HUES6 (cell line): ENCODE results near the gene ADGRD2.

Experiments used
- H3K27ac ChIP-seq: 2 replicates; pipeline ENCODE4 v1.7.0; 2013; ENCODE audit warnings: low read depth, mild to moderate bottlenecking, low read length, inconsistent platforms
- H3K27me3 ChIP-seq: 2 replicates; pipeline ENCODE4 v1.6.1; 2013; ENCODE audit warnings: low read length; ENCODE audit not compliant: control insufficient read depth, insufficient read depth
- H3K36me3 ChIP-seq: 2 replicates; pipeline ENCODE4 v1.6.1; 2013; ENCODE audit warnings: low read length; ENCODE audit not compliant: control insufficient read depth, insufficient read depth
- H3K4me1 ChIP-seq: 2 replicates; pipeline ENCODE4 v1.6.1; 2013; ENCODE audit warnings: low read length; ENCODE audit not compliant: control insufficient read depth, insufficient read depth
- H3K4me3 ChIP-seq: 2 replicates; pipeline ENCODE4 v1.5.1; 2013; ENCODE audit warnings: low read depth, low read length
- H3K9ac ChIP-seq: one replicate; pipeline ENCODE4 v1.6.1; 2013; ENCODE audit warnings: mild to moderate bottlenecking, low read length
- H3K9me3 ChIP-seq: 2 replicates; pipeline ENCODE4 v1.6.1; 2013; ENCODE audit warnings: low read depth, low read length; ENCODE audit not compliant: control insufficient read depth, insufficient read depth

The ADGRD2 gene

DNA sequence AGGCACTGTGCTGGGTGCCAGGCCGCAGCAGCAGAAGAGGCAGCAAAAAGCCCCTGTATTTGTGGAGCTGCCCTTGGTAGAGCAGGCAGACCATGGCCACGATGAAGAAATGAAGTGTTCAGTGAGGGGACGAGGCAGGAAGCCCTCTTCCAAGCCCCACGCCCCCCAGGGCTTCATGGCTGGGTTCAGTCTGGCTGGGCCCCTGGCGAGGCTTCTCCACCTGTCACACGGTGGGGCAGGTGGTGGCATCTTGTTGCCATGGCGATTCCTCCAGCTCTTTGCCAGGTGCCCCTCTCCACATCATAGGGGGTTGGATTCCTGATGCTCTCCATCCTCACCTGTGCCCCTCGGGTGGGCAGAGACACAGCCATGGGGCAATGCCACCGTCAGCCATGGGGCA is 21.5 kb downstream of the ADGRD2 start:
- Histone ChIP-seq H3K9ac (no peak overlapping the region), H3K36me3 (no peaks in the 10 kb centered on the region)

DNA sequence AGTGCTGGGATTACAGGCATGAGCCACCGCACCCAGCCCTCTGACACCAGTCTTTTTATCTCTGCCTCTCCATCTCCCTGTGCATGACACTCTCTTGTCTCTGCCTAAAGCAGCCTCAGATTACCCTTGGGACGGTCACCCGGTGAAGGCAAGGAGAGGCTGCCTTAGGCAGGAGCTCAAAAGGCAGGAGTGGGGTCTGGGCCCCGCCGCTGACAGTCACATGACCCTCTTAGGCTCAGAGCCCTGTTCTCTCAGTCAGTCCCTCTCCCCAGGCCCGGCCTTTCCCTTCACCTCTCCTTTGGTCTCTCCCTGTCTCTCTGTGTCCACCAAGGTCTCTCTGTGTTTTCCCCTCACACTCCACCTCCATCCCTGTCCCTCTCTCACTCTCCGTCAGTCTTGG is 22.5 kb downstream of the ADGRD2 start:
- no peak overlapping the region for H3K4me3 ChIP-seq
- H3K4me1 ChIP-seq, result peaks cover 11% of the 10 kb centered on the region
- H3K9me3 ChIP-seq, result no peaks in the 10 kb centered on the region
- H3K9ac ChIP-seq, result no peak overlapping the region
- H3K27me3 ChIP-seq, result peaks cover 20% of the 10 kb centered on the region
- no peaks in the 10 kb centered on the region for H3K36me3 ChIP-seq
- H3K27ac ChIP-seq, result no peak overlapping the region

More for the DNA sequence above, 21.5 kb downstream of the ADGRD2 start:
- H3K27me3 ChIP-seq, result peaks cover 12% of the 10 kb centered on the region
- peaks cover 5% of the 10 kb centered on the region for H3K4me1 ChIP-seq
- H3K27ac ChIP-seq, result no peak overlapping the region
- H3K4me3 ChIP-seq, result no peak overlapping the region
- no peaks in the 10 kb centered on the region for H3K9me3 ChIP-seq

DNA sequence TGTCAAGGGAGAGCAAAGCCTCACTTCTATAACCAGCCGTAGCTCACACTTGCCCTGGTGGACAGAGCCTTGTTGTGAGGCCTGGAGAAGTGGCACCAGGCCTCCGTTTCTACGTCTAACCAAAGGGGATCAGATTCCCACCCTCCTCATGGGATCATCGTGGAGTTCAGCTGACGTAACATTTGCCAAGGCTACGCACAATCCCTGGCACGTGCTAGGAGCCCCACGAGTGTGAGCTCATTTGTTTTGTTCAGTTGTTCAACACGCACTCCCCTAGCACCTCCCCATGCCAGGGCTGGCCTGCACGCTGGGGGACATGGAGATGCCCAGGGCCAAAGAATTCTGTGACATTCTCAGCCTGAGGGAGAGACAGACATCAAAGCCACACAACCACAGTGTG is 23.1 kb downstream of the ADGRD2 start:
- no peak overlapping the region for H3K27ac ChIP-seq
- no peaks in the 10 kb centered on the region for H3K9me3 ChIP-seq
- H3K27me3 ChIP-seq, result peaks cover 24% of the 10 kb centered on the region
- H3K9ac ChIP-seq, result no peak overlapping the region
- peaks cover 15% of the 10 kb centered on the region for H3K4me1 ChIP-seq
- H3K4me3 ChIP-seq, result no peak overlapping the region
- H3K36me3 ChIP-seq, result no peaks in the 10 kb centered on the region

DNA sequence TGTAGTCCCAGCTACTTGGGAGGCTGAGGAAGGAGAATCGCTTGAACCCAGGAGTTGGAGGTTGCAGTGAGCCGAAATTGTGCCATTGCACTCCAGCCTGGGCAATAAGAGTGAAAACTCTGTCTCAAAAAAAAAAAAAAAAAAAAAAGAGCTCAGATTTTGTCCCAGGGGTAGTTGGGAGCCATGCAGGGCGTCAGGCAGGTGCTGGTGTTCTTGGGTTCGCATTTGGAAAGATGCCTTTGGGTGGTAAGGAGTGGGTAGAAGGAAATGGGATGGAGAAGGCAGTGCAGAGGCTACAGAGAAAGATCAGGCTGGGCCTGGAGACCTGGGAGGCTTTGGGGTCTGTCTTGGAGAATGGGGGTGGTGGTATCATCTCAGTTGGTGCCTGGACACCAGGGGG is 23.9 kb downstream of the ADGRD2 start:
- H3K4me3 ChIP-seq, result no peak overlapping the region
- H3K27ac ChIP-seq, result no peak overlapping the region
- no peaks in the 10 kb centered on the region for H3K36me3 ChIP-seq
- no peak overlapping the region for H3K9ac ChIP-seq
- peaks cover 33% of the 10 kb centered on the region for H3K27me3 ChIP-seq
- peaks cover 20% of the 10 kb centered on the region for H3K4me1 ChIP-seq
- H3K9me3 ChIP-seq, result no peaks in the 10 kb centered on the region

DNA sequence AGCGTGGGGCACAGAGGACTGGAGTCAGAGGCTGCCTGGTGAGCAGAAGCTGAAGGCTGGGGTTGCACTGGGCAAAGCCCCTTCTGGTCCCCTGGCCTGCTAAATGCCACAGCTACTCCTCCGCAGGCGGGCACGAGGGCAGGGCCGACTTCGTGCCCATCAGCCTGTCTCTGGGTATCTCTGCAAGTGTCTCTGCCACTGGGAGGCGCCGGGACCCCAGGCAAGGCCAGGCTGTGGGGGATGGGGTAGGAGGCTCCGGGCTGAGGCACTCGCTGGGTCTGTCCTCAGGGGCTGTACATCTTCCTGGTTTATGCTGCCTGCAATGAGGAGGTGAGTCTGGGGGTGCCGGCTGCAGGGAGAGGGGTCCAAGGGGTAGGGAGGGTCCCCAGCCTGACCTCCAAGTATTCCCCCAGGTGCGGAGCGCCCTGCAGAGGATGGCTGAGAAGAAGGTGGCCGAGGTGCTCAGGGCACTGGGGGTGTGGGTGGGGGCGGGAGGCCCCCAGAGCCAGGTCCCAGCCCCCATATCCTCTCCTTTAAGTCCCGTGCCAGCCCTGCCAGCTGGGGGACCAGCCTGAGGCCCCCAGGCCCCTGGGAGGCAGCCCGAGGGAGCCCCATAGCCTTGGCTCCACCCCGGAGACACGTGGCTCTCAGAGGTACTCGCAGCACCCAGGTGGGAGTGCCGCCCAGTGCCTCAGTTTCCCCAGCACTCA is 25.1 kb downstream of the ADGRD2 start:
- H3K9ac ChIP-seq, result no peak overlapping the region
- H3K27ac ChIP-seq, result no peak overlapping the region
- peaks cover 25% of the 10 kb centered on the region for H3K4me1 ChIP-seq
- peaks cover 44% of the 10 kb centered on the region for H3K27me3 ChIP-seq
- no peak overlapping the region for H3K4me3 ChIP-seq
- H3K9me3 ChIP-seq, result no peaks in the 10 kb centered on the region
- no peaks in the 10 kb centered on the region for H3K36me3 ChIP-seq

DNA sequence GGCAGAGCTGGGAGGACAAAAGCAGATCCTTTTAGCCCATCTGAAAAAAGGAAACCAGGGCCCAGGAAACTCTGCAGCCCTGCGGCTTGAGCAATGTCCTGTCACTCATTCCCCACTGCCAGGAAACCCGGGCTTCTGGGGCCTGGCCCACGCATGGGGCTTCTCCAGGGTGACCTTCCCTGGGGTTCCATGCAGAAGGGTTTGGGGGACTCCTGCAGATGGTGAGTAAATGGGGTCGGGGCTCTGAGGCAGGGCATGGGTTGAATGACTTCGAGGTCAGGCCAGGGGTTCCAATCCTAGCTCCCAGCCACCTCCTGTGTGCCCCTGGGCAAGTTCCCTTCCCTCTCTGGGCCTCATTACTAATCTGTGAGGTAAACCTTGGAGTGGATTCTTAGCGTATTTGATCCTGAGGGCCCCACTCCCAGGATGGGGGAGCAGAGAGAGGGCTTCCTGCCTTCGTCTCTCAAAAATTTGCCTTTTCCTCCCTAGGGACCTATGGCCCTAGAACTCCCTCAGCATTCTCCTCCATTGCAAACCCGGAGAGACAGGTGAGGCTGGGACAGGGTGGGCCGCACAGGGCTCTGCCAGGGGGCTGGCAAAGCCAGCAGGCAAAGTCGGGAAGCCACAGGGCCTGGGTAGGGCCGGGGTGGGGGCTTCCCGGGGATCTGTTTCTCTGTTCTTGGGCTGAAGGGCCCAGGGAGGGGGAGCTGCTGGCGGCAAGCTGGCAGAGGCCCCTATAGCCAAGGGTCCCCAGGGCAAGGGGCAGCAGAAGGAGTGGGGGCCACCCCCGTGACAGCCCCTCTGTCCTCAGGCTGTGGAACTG is 25.8 kb downstream of the ADGRD2 start:
- Histone ChIP-seq H3K9ac (no peak overlapping the region), H3K9me3 (no peaks in the 10 kb centered on the region), H3K27me3 (peaks cover 48% of the 10 kb centered on the region), H3K36me3 (no peaks in the 10 kb centered on the region), H3K27ac (no peak overlapping the region), H3K4me1 (peaks cover 29% of the 10 kb centered on the region), H3K4me3 (no peak overlapping the region)

GRCh38 chr9:124477211-124477647 is 27.0 kb downstream of the ADGRD2 start:
- peak overlapping the region; percentile 58 for H3K4me3 ChIP-seq
- H3K36me3 ChIP-seq, result no peaks in the 10 kb centered on the region
- no peak overlapping the region for H3K9ac ChIP-seq
- peaks cover 39% of the 10 kb centered on the region for H3K4me1 ChIP-seq
- no peak overlapping the region for H3K27ac ChIP-seq
- H3K9me3 ChIP-seq, result no peaks in the 10 kb centered on the region
- peaks cover 59% of the 10 kb centered on the region for H3K27me3 ChIP-seq

DNA sequence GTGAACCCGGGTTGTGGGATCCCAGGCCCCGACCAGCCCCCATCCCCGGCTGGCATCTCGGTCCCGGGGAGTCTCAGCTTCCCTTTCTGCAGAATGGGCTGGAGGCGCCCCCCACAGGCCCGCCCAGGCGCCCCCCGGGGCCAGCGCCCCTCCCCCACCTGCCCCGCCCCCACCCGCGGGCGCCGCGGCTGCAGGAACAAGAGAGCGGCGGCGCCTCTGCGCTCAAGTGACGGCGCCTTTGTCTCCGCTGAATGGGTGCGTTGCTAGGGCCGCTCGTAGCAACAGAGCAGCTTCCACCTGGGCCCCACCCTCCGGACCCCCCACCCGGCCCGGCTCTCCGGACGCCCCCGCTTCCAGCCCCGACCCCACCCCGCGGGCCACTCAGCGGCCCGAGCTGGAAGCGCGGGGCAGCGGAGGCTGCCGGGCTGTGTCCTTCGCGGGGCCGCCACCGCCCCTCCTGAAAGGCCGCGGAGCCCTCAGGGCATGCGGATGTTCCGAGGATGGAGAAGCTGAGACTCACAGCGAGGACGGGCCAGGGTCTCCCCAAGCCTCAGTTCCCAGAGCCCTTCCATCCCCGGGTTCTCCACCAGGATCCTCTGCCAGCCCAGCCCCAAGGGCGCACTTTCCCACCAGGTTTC is 27.5 kb downstream of the ADGRD2 start:
- no peak overlapping the region for H3K27ac ChIP-seq
- no peaks in the 10 kb centered on the region for H3K36me3 ChIP-seq
- H3K9ac ChIP-seq, result peak overlapping the region; percentile 5
- H3K4me1 ChIP-seq, result peaks cover 42% of the 10 kb centered on the region
- no peaks in the 10 kb centered on the region for H3K9me3 ChIP-seq
- peaks cover 59% of the 10 kb centered on the region for H3K27me3 ChIP-seq
- peak overlapping the region; percentile 58 for H3K4me3 ChIP-seq

DNA sequence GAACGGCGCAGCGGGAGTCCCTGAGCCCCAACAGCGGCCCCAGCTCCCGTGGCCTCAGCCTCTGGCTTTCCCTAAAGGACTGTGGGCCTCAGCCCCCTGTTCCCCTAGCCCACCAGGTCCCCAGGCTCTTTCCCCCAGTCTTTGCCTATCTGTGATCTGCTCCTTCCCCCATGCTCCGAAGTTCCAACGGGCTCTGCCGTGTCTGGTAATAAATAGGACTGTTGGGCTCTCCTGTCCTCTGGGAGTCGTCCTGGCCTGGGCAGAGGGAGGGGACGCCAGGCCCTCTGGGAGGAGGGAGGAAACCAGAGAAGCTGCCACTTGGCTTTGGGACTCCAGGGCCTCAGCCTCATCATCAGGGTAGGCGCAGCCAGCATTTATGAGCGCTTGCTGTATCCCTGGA is 28.1 kb downstream of the ADGRD2 start:
- Histone ChIP-seq H3K9ac (peak overlapping the region; percentile 5), H3K4me1 (peaks cover 44% of the 10 kb centered on the region), H3K36me3 (no peaks in the 10 kb centered on the region), H3K27me3 (peaks cover 64% of the 10 kb centered on the region), H3K4me3 (peak overlapping the region; percentile 52), H3K9me3 (no peaks in the 10 kb centered on the region), H3K27ac (no peak overlapping the region)

DNA sequence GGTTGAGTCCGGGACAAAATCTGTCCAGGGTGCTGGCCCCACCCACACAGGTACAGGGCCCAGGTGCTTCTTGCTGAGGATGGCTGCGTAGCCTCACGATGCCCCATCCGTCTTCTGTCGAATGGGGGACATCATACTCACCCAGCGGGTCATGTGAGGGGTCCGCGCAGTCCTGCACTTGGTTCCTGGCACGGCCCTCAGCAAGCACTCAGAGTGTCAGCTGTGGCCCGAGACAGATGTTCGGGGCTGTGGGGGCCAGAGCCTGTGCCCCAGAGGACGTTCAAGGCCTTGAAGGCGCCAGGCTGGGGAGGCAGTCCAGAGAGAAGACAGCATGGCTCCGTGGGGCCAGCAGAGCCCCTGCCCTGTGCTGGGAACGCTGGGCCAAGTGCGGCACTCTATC is 29.1 kb downstream of the ADGRD2 start:
- H3K27ac ChIP-seq, result no peak overlapping the region
- H3K36me3 ChIP-seq, result no peaks in the 10 kb centered on the region
- no peak overlapping the region for H3K9ac ChIP-seq
- H3K9me3 ChIP-seq, result no peaks in the 10 kb centered on the region
- no peak overlapping the region for H3K4me3 ChIP-seq
- peaks cover 44% of the 10 kb centered on the region for H3K4me1 ChIP-seq
- H3K27me3 ChIP-seq, result peaks cover 69% of the 10 kb centered on the region
